H1 (cell line): ENCODE results near the gene HIP1. TPM values are rescaled to one million over a fixed set of nuclear protein-coding genes. Genes with fewer than 3 reads are reported as not detected.

ENCODE experiments used
- CTCF ChIA-PET: fragments of 300-600 bp; sonication (Branson Sonifier 250); formaldehyde crosslinking; loops from one replicate; lab custom pipeline; 2021; ENCODE audit not compliant: partially characterized antibody; lab: Charles Lee
- POLR2A ChIA-PET: fragments of 300-600 bp; sonication (Branson Sonifier 250); formaldehyde crosslinking; loops from one replicate; lab custom pipeline; 2021; ENCODE audit warnings: inconsistent platforms; ENCODE audit not compliant: partially characterized antibody; lab: Charles Lee
- DNase-seq, 2 experiments: peaks; one replicate each; pipeline versions ENCODE4 v3.0.0 to v3.0.0-alpha.2; 2010 to 2022; ENCODE audit warnings: low spot score in 2 of 2, low read depth in 1 of 2, mixed read lengths in 1 of 2
- FAIRE-seq: peaks from 2 replicates; lab custom pipeline; 2011; peaks lifted over from hg19 to GRCh38; lab: Jason Lieb, UNC
- H2AFZ ChIP-seq: 2 replicates; pipeline ENCODE4 v1.8.1; 2012; ENCODE audit warnings: low read length, inconsistent platforms
- H2AK5ac ChIP-seq: 2 replicates; pipeline ENCODE4 v1.6.1; 2013; ENCODE audit warnings: low read depth, low read length
- H2BK120ac ChIP-seq: replicated peaks from 2 replicates; pipeline ENCODE3; 2013; ENCODE audit warnings: low read depth, low read length, inconsistent platforms
- H2BK12ac ChIP-seq: 2 replicates; pipeline ENCODE4 v1.6.1; 2013; ENCODE audit warnings: low read depth, low read length
- H2BK15ac ChIP-seq: 2 replicates; pipeline ENCODE4 v1.6.1; 2013; ENCODE audit warnings: low read length
- H2BK20ac ChIP-seq: 2 replicates; pipeline ENCODE4 v1.6.1; 2013; ENCODE audit warnings: low read length
- H2BK5ac ChIP-seq: 2 replicates; pipeline ENCODE4 v1.6.1; 2013; ENCODE audit warnings: low read depth, low read length
- H3K14ac ChIP-seq: 2 replicates; pipeline ENCODE4 v1.6.1; 2013; ENCODE audit warnings: inconsistent platforms; ENCODE audit not compliant: insufficient read length
- H3K18ac ChIP-seq: 2 replicates; pipeline ENCODE4 v1.6.1; 2013; ENCODE audit warnings: low read length; ENCODE audit errors: extremely low read depth
- H3K23ac ChIP-seq: 2 replicates; pipeline ENCODE4 v1.6.1; 2013; ENCODE audit warnings: inconsistent platforms; ENCODE audit not compliant: insufficient read length
- H3K23me2 ChIP-seq: 2 replicates; pipeline ENCODE4 v1.6.1; 2013; ENCODE audit warnings: low read depth, low read length
- H3K27ac ChIP-seq: 2 replicates; pipeline ENCODE4 v1.6.1; 2011; ENCODE audit warnings: low read depth, low read length, inconsistent platforms
- H3K27me3 ChIP-seq, 4 experiments: replicated peaks in 1 of 4; 1 replicate in 1 of 4; 2 replicates in 3 of 4; pipeline versions ENCODE4 v1.6.1 to v1.8.1; 2011 to 2013; ENCODE audit warnings: low read length in 3 of 4, mild to moderate bottlenecking in 3 of 4, inconsistent platforms in 2 of 4, mixed read lengths in 2 of 4, moderate library complexity in 1 of 4; ENCODE audit not compliant: control insufficient read depth in 3 of 4, insufficient read depth in 3 of 4; ENCODE audit errors: extremely low read depth in 1 of 4
- H3K36me3 ChIP-seq, 4 experiments: 2 replicates each; pipeline versions ENCODE4 v1.6.1 to v1.8.1; 2011 to 2013; ENCODE audit warnings: mild to moderate bottlenecking in 4 of 4, low read length in 3 of 4, moderate library complexity in 2 of 4, control low read depth in 1 of 4, inconsistent platforms in 1 of 4; ENCODE audit not compliant: insufficient read depth in 4 of 4, control insufficient read depth in 2 of 4
- H3K4ac ChIP-seq: replicated peaks from 2 replicates; pipeline ENCODE3; 2013; ENCODE audit warnings: low read length, low read depth, mixed read lengths, inconsistent platforms; ENCODE audit not compliant: insufficient read length
- H3K4me1 ChIP-seq, 4 experiments: replicated peaks in 1 of 4; 1 replicate in 1 of 4; 2 replicates in 3 of 4; pipeline versions ENCODE4 v1.6.1 to v1.8.1; 2011 to 2013; ENCODE audit warnings: low read length in 3 of 4, inconsistent platforms in 2 of 4, mixed read lengths in 1 of 4; ENCODE audit not compliant: insufficient read depth in 4 of 4, control insufficient read depth in 3 of 4
- H3K4me2 ChIP-seq, 2 experiments: 2 replicates each; pipeline versions ENCODE4 v1.6.1 to v1.8.1; 2011 to 2013; ENCODE audit warnings: low read depth in 2 of 2, low read length in 2 of 2, control low read depth in 1 of 2, inconsistent platforms in 1 of 2, mild to moderate bottlenecking in 1 of 2; ENCODE audit not compliant: insufficient read depth in 1 of 2
- H3K4me3 ChIP-seq, 4 experiments: fragments of 200-600, 300-600 bp in 1 of 4; sonication (generic), shearing (Covaris generic), sonication (Bioruptor Twin) in 1 of 4; 2 replicates each; pipeline versions ENCODE4 v1.5.1 to v1.8.1; 2011 to 2016; ENCODE audit warnings: low read length in 4 of 4, low read depth in 3 of 4, control low read depth in 2 of 4, inconsistent platforms in 2 of 4, mild to moderate bottlenecking in 2 of 4, mixed read lengths in 1 of 4, moderate library complexity in 1 of 4; ENCODE audit not compliant: insufficient read depth in 2 of 4; ENCODE audit errors: extremely low read depth in 1 of 4
- H3K56ac ChIP-seq: replicated peaks from 2 replicates; pipeline ENCODE3; 2013; ENCODE audit warnings: low read depth, mild to moderate bottlenecking, mixed read lengths, low read length, inconsistent platforms; ENCODE audit not compliant: insufficient read length
- H3K79me1 ChIP-seq: 2 replicates; pipeline ENCODE4 v1.6.1; 2013; ENCODE audit warnings: low read depth, low read length, control low read depth
- H3K79me2 ChIP-seq, 2 experiments: 2 replicates each; pipeline versions ENCODE4 v1.6.1 to v1.8.1; 2012 to 2013; ENCODE audit warnings: low read length in 2 of 2, mild to moderate bottlenecking in 2 of 2, inconsistent platforms in 1 of 2; ENCODE audit not compliant: insufficient read depth in 2 of 2, control insufficient read depth in 1 of 2
- H3K9ac ChIP-seq, 4 experiments: replicated peaks in 1 of 4; 1 replicate in 1 of 4; 2 replicates in 3 of 4; pipeline versions ENCODE4 v1.6.1 to v1.8.1; 2011 to 2013; ENCODE audit warnings: low read depth in 3 of 4, low read length in 3 of 4, control low read depth in 2 of 4, mild to moderate bottlenecking in 2 of 4, moderate library complexity in 2 of 4, inconsistent platforms in 1 of 4; ENCODE audit errors: extremely low read depth in 1 of 4
- H3K9me3 ChIP-seq, 2 experiments: 2 replicates each; pipeline versions ENCODE4 v1.6.1 to v1.8.1; 2012 to 2013; ENCODE audit warnings: mild to moderate bottlenecking in 2 of 2, moderate library complexity in 2 of 2, control low read depth in 1 of 2, inconsistent platforms in 1 of 2, low read depth in 1 of 2, low read length in 1 of 2, mixed read lengths in 1 of 2; ENCODE audit not compliant: insufficient read depth in 2 of 2
- H4K20me1 ChIP-seq, 2 experiments: replicated peaks in 1 of 2; 2 replicates each; pipeline versions ENCODE3 to v1.8.1; 2011 to 2013; ENCODE audit warnings: inconsistent platforms in 2 of 2, low read length in 2 of 2, mild to moderate bottlenecking in 1 of 2; ENCODE audit not compliant: insufficient read depth in 2 of 2, control insufficient read depth in 1 of 2
- H4K5ac ChIP-seq: 2 replicates; pipeline ENCODE4 v1.6.1; 2013; ENCODE audit warnings: low read length, low read depth, mixed read lengths, inconsistent platforms; ENCODE audit not compliant: insufficient read length
- H4K8ac ChIP-seq: 2 replicates; pipeline ENCODE4 v1.8.0; 2013; ENCODE audit warnings: mild to moderate bottlenecking, moderate library complexity, low read length, inconsistent platforms; ENCODE audit not compliant: insufficient read depth; ENCODE audit errors: extremely low read depth
- H4K91ac ChIP-seq: replicated peaks from 2 replicates; pipeline ENCODE3; 2013; ENCODE audit warnings: low read length, mixed read lengths, inconsistent platforms; ENCODE audit not compliant: insufficient read length
- CBX5 ChIP-seq: fragments of 300-800, 300-1000 bp; sonication (generic); IDR thresholded peaks from 2 replicates; pipeline ENCODE4 v1.7.1; 2016; ENCODE audit warnings: antibody characterized with exemption, low read length, low read depth
- CHD2 ChIP-seq: IDR thresholded peaks from 2 replicates; pipeline ENCODE4 v1.6.1; 2012; ENCODE audit warnings: low read length, improper control_type of control experiment
- EP300 ChIP-seq, 2 experiments: IDR thresholded peaks; 1 replicate in 1 of 2; 2 replicates in 1 of 2; pipeline ENCODE4 v1.6.1; 2011 to 2012; ENCODE audit warnings: low read depth in 2 of 2, low read length in 2 of 2, mild to moderate bottlenecking in 2 of 2, borderline replicate concordance in 1 of 2, inconsistent platforms in 1 of 2, moderate library complexity in 1 of 2
- HDAC6 ChIP-seq: IDR thresholded peaks from one replicate; pipeline ENCODE4 v1.7.1; 2012; ENCODE audit warnings: low read depth, mild to moderate bottlenecking, inconsistent platforms, low read length, moderate library complexity
- JUN ChIP-seq: IDR thresholded peaks from 2 replicates; pipeline ENCODE4 v1.6.1; 2011; ENCODE audit warnings: low read depth, mild to moderate bottlenecking, improper control_type of control experiment, low read length
- MAFK ChIP-seq: IDR thresholded peaks from 2 replicates; pipeline ENCODE4 v1.6.1; 2012; ENCODE audit warnings: low read depth, mild to moderate bottlenecking, improper control_type of control experiment, low read length
- POLR2A ChIP-seq, 2 experiments: IDR thresholded peaks; 1 replicate in 1 of 2; 2 replicates in 1 of 2; pipeline ENCODE4 v1.6.1; 2011; ENCODE audit warnings: low read depth in 2 of 2, low read length in 2 of 2, mild to moderate bottlenecking in 2 of 2; ENCODE audit errors: control extremely low read depth in 1 of 2
- POLR2AphosphoS5 ChIP-seq: IDR thresholded peaks from 2 replicates; pipeline ENCODE4 v1.6.1; 2011; ENCODE audit warnings: low read depth, low read length
- RAD21 ChIP-seq, 2 experiments: IDR thresholded peaks in 1 of 2; conservative IDR thresholded peaks in 1 of 2; 2 replicates each; pipeline ENCODE4 v1.6.1; 2011; ENCODE audit warnings: low read depth in 2 of 2, low read length in 2 of 2, improper control_type of control experiment in 1 of 2, inconsistent platforms in 1 of 2, mild to moderate bottlenecking in 1 of 2, moderate library complexity in 1 of 2
- SIN3A ChIP-seq, 2 experiments: IDR thresholded peaks in 1 of 2; conservative IDR thresholded peaks in 1 of 2; 2 replicates each; pipeline ENCODE4 v1.6.1; 2011 to 2012; ENCODE audit warnings: low read length in 2 of 2, improper control_type of control experiment in 1 of 2, low read depth in 1 of 2, mild to moderate bottlenecking in 1 of 2
- TAF7 ChIP-seq: optimal IDR thresholded peaks from 2 replicates; pipeline ENCODE3; 2011; ENCODE audit warnings: low read depth, mild to moderate bottlenecking, inconsistent platforms, low read length, moderate library complexity, borderline replicate concordance
- TBP ChIP-seq: IDR thresholded peaks from 2 replicates; pipeline ENCODE4 v1.6.1; 2011; ENCODE audit warnings: low read depth, low read length, improper control_type of control experiment
- WGBS, 2 experiments: shearing (Covaris generic) in 1 of 2; methylation state at CpG; one replicate each; pipeline versions ENCODE4 v1.1.6 to v1.1.7; 2013 to 2015; ENCODE audit warnings: low lambda C conversion rate in 2 of 2, mixed read lengths in 2 of 2, inconsistent platforms in 1 of 2, low coverage in 1 of 2, missing lambda C conversion rate in 1 of 2; ENCODE audit not compliant: insufficient replicate concordance in 2 of 2, insufficient coverage in 1 of 2, insufficient read length in 1 of 2; ENCODE audit errors: extremely low coverage in 1 of 2, missing lambda C conversion rate in 1 of 2; 5-methylcytosine and 5-hydroxymethylcytosine counted together
- polyA plus RNA-seq, 7 experiments: library from polyadenylated mRNA; depleted of rRNA in 3 of 7; stranded (reverse) in 5 of 7; unstranded in 2 of 7; fragments of >200 nt in 5 of 7; fragments of 200-250 nt in 2 of 7; gene quantifications; 1 replicate in 5 of 7; 2 replicates in 1 of 7; 4 replicates in 1 of 7; pipeline versions ENCODE4 v1.2.1 to v1.2.3, GENCODE V29; 2011 to 2013; ENCODE audit warnings: missing spikeins in 2 of 7, mixed read lengths in 2 of 7
- total RNA-seq: library from RNA; stranded (reverse); fragmentation: NEBNext Ultra II Directional; extraction: Animal tissue kit (Norgen Biotek cat#: 25700); gene quantifications from 2 replicates; pipeline ENCODE4 v1.2.1, GENCODE V29; 2021

Gene HIP1
- total and polyA plus RNA-seq, 2 of the 8 experiments (the other 6 are each of a cell fraction or from before 2014, with no cell fraction given) = 51.8 to 108 TPM

DNA sequence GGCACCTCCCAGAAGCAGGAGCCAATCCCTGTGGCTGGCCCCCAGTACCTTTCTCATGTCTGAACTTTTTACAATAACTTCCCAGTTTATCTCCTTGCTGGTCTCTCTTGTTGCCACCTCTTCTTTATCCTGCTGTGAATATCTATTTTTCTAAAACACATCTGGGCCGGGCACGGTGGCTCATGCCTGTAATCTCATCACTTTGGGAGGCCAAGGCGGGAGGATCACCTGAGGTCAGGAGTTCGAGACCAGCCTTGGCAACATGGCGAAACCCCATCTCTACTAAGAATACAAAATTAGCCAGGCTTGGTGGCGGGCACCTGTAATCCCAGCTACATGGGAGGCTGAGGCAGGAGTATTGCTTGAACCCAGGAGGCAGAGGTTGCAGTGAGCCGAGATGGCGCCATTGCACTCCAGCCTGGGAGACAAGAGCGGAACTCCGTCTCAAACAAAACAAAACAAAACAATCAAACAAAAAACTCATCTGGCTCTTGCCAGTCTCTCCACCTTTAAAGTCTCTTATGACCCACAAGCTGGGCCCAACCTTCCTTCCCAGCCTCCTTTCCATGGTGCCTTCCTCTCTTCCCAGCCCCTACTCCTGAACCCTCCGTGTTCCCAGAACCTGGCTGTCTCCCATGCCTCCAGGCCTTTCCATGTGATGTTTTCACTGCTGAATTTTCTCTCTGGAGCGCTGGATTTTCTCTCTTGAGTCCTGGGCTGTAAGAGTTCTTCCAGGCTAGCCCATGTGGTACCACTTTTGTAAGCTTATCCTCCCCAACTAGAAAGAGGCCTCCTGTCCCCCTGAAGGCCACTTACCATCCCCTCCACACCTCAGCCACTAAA lies 51.3 kb downstream of the HIP1 start:
- H3K4me3 ChIP-seq = no peak overlapping the region
- H2BK20ac ChIP-seq = no peak overlapping the region; the same call in 1 of the 2 replicates
- no peaks in the 10 kb centered on the region for H4K20me1 ChIP-seq
- H3K79me2 ChIP-seq = no peaks in the 10 kb centered on the region
- no peak overlapping the region for H3K27ac ChIP-seq
- ChIA-PET POLR2A (no interaction called here), CTCF (interaction anchor here (0.9 to 1.3 kb wide), 3 partner anchors 15 to 158 kb away, joined by 3 to 4 read pairs (median 3); no protein-coding TSS in a partner anchor)
- H3K4me1 ChIP-seq = peaks cover 0 to 5% (median 2%) of the 10 kb centered on the region in 4 experiments; a peak in 2 of 7 replicates
- WGBS, 2 experiments = 98% methylated on average over 11 of the region's 12 CpGs; no CpG with 5 or more reads in 1 of the 2 experiments
- H2AFZ ChIP-seq = no peak overlapping the region
- no peaks in the 10 kb centered on the region for H3K27me3 ChIP-seq
- H3K14ac ChIP-seq = no peak overlapping the region
- no peaks in the 10 kb centered on the region for H3K23me2 ChIP-seq
- H2BK12ac ChIP-seq = no peak overlapping the region
- H2BK120ac ChIP-seq = no peak overlapping the region
- H3K79me1 ChIP-seq = no peaks in the 10 kb centered on the region
- H4K5ac ChIP-seq = no peak overlapping the region
- no peaks in the 10 kb centered on the region for H3K36me3 ChIP-seq
- H4K8ac ChIP-seq = no peak overlapping the region
- no peak for DNase-seq
- no peak overlapping the region for H3K4me2 ChIP-seq
- H2AK5ac ChIP-seq = no peak overlapping the region
- H3K23ac ChIP-seq = no peak overlapping the region
- no peak for FAIRE-seq
- H4K91ac ChIP-seq = no peak overlapping the region
- H2BK5ac ChIP-seq = no peak overlapping the region
- H3K18ac ChIP-seq = no peak overlapping the region; the same call in 1 of the 2 replicates
- H3K4ac ChIP-seq = no peak overlapping the region
- no peaks in the 10 kb centered on the region for H3K9me3 ChIP-seq
- 0 out of 2 replicates have a peak overlapping the region, but pooled peaks have one; percentile 46 for H2BK15ac ChIP-seq
- H3K56ac ChIP-seq = no peak overlapping the region
- H3K9ac ChIP-seq = no peak overlapping the region
- no peak for TF ChIP-seq TBP
- TF ChIP-seq RAD21 (IDR thresholded peaks at IDR 0.05 in 1 of 2, conservative IDR thresholded peaks at IDR 0.05 in 1 of 2; ENCODE audit: low read depth in 2 of 2, low read length in 2 of 2) = no peak
- TF ChIP-seq HDAC6 = no peak
- TF ChIP-seq SIN3A (conservative IDR thresholded peaks at IDR 0.05 in 1 of 2, IDR thresholded peaks at IDR 0.05 in 1 of 2; ENCODE audit: low read depth in 1 of 2, low read length in 2 of 2) = no peak
- no peak for TF ChIP-seq EP300 (IDR thresholded peaks at IDR 0.05; ENCODE audit: borderline replicate concordance in 1 of 2, low read depth in 2 of 2, low read length in 2 of 2)
- no peak for TF ChIP-seq JUN
- TF ChIP-seq TAF7 = no peak
- no peak for TF ChIP-seq POLR2AphosphoS5
- TF ChIP-seq CHD2 = no peak
- TF ChIP-seq POLR2A (IDR thresholded peaks at IDR 0.05; ENCODE audit: control extremely low read depth in 1 of 2, low read depth in 2 of 2, low read length in 2 of 2) = no peak
- no peak for TF ChIP-seq MAFK
- no peak for TF ChIP-seq CBX5
